GM21381 (cell line): Measurements from ENCODE around the gene RBFOX1.

Source experiments
- ATAC-seq: cut with Tn5 transposase; IDR thresholded peaks from one replicate; pipeline ENCODE4 v1.9.1; 2021; ENCODE audit warnings: mild to moderate bottlenecking, moderate library complexity; ENCODE audit not compliant: unreplicated experiment

The RBFOX1 gene

GRCh38 chr16:7372095-7372494 lies 39.5 kb downstream of the RBFOX1 start:
- ATAC-seq = no peak

DNA sequence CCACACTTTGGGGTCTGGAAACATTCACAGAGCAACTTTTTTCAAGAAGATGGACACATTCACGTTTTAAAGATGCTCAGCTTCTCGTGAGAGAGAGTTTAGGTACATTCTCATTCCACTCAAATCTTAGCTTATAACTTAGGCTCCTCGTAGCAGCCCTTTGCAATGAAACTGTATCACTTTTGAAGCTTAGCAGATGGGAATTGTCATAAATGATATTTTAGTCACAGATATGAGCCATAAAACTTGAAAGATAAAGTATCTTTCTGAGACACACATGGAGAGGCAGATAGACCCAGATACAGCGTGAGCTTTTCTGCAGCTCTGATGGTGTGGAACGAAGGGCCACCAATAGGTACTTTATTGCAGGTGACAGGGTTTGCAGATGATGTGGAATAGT lies 41.1 kb downstream of the RBFOX1 start:
- ATAC-seq = no peak

GRCh38 chr16:7374614-7375174 lies 42.0 kb downstream of the RBFOX1 start:
- ATAC-seq = no peak

GRCh38 chr16:7376227-7376626 lies 43.6 kb downstream of the RBFOX1 start:
- no peak for ATAC-seq

- ATAC-seq = no peak
Measured at GRCh38 chr16:7377231-7377630, 44.6 kb downstream of the RBFOX1 start.

GRCh38 chr16:7378024-7378695 lies 45.5 kb downstream of the RBFOX1 start:
- no peak for ATAC-seq

DNA sequence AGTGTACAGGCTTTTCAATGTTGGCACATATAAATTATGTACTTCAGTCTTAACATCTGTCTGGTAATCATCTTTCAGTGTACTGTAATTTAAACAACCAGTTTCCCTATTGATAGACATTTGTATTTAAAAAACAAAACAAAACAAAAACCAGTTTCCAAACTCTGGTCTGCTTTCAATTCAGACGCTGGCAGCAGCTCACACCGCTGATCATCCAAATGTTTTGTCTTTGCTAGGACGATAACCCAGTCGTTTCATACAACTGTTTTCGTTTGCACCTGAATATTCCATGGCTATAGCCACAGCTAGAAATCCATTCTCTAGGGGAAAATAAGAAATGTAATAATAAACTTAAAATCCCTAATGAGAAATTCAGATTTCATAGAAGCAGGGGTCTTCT lies 47.8 kb downstream of the RBFOX1 start:
- no peak for ATAC-seq

GRCh38 chr16:7380911-7381310 lies 48.3 kb downstream of the RBFOX1 start:
- no peak for ATAC-seq

- no peak for ATAC-seq
Measured at GRCh38 chr16:7381671-7382070, 49.0 kb downstream of the RBFOX1 start.

DNA sequence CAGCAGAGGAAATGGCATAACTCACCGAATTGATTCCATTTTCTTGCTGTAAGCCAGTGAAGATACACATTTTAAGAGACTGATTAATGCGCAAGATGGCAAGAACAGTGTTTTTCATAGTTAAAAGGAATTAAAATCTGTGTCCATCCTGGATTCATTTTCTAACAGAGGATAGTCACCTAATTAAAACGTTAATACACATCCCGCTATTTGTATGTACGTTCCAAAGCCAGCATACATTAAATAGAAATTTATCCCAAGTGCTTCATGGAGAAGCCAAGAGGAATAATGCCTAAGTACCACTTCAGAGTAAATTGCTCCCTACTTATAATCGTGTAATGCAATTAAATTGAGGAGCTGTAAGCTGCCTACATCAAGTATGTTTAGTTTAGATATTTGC lies 49.9 kb downstream of the RBFOX1 start:
- ATAC-seq = no peak

DNA sequence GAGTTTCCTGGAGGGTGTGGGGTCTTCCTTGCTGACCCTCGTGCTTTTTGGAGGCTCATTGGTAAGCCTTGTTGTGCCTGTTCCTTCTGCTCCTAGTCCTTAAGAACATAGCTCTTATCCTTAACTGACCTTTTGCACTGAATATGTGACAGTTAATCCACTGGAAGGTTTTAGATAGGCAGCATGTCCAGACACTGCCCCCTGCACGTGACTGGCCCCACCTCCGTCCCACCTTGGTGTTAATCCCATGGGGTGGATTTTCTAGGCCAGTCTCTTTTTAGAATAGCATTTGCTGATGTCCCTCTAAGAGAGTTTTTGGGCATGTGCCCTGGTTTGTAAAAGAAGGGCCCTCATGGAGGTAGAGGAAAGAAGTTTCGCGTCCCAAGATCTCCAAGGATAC lies 58.3 kb downstream of the RBFOX1 start:
- no peak for ATAC-seq

GRCh38 chr16:7391694-7392093 lies 59.0 kb downstream of the RBFOX1 start:
- ATAC-seq = no peak

- no peak for ATAC-seq
Measured at GRCh38 chr16:7392206-7392605, 59.6 kb downstream of the RBFOX1 start.

- no peak for ATAC-seq
Measured at GRCh38 chr16:7393680-7394079, 61.0 kb downstream of the RBFOX1 start.

DNA sequence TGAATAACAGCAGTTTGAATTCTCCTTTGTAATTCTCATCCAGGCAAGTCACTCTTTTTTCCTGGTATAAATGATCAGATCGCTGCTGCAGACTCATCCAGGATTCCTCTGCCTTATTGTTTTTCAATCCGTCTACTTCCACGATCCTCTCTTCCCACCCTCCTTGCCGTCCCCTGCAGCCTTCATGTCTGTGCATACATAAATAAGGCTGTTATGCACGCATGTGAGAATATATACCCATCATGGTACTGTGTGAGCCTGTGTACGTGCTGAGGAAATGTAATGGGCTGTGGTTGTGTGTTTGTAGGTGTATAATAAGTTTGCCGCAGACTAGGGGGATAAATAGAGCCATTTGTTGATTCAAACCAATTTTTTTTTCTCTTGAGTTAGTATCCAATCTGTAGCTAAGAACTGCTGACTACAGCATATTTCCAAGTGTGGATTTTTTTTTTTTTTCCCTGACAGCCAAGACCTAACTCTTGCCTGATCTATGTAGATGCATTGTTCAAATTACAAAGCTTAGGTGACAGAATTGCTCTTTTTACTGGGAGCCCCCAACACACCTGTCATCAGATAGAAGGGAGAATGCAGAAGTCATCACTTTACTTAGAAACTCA lies 62.2 kb downstream of the RBFOX1 start:
- ATAC-seq = no peak

DNA sequence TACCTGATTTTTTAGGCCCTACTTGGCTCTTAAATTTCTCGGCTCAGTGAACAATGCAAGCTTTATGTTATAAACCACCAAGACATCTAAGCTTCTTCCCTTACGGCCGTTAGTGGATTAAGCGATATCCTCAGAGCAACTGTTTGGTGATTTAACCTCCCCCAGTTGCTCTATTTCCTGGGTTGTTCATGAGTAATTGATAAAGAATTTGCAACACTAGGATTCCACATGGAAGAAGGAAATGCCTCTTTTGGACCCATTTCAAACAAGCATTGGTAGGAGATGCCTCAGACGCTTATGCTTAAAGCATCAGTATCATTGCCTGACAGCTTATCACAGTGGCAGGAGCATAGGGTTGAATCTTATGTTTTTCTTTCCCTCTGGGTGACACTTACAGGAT lies 65.3 kb downstream of the RBFOX1 start:
- ATAC-seq = no peak

DNA sequence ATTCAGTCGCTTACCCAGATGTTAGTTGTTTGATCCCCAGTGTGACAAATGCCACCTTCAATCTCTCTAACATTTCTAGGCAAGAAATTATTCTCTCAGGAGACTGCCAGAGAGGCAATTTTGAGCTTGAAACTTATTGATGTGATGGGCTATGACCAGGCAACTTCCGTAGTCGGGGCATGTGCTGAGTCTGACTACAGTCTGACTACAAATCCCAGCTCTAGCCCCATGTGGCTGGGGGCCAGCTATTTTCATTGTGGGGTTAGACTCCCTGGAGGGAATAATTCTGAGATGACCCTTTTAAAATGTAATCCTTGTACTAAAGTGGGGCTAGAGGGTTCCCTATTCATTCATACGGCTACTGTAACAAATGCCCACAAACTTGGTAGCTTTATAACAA lies 65.9 kb downstream of the RBFOX1 start:
- ATAC-seq = no peak

DNA sequence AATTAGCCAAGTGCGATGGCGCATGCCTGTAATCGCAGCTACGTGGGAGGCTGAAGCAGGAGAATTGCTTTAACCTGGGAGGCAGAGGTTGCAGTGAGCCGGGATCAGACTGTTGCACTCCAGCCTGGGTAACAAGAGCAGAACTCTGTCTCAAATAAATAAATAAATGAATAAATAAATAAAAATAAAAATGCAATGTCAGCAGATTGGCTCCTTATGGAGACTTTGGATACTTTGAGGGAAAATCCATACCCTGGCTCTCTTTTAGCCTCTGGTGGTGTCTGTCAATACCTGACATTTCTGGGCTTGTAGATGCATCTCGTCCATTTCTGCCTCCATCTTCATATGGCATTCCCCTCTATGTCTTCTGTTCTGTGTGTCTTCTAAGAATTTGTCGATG lies 66.7 kb downstream of the RBFOX1 start:
- ATAC-seq = no peak

DNA sequence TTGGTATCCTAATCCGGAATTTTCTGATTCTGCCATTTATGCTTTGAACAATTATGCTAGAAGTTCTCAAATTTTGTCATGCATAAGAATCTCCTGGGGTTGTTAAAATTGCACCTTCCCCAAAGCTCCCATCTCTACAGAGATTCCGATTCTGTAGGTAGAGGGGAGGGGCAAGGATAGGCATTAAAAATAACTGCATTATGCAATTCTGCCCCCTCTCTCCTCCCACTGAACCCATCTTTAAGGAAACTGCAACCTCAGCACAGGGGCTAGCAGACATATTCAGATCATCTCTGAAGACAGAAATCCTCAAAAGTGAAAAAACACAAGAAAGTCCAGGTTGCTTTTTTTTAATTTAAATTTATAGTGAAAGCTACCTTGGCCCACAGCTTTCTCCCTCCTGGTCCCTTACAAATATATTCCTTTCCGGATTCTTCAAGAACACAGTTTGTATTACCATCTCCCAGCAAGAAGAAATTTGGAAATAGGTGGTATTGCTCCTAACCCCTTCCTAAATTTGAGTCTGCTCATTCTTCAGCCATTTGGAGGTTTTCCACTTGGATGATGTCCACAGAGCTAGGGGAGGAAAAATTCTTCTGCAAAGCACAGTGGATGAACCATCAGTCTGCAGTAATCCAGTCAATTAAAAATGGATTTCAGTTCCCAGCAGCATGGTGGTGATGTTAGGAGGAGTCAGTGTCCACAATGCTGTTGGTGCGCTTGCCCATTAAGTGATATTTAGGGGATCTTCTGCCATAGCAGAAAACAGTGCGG lies 67.7 kb downstream of the RBFOX1 start:
- no peak for ATAC-seq

GRCh38 chr16:7404217-7404616 lies 71.6 kb downstream of the RBFOX1 start:
- no peak for ATAC-seq

DNA sequence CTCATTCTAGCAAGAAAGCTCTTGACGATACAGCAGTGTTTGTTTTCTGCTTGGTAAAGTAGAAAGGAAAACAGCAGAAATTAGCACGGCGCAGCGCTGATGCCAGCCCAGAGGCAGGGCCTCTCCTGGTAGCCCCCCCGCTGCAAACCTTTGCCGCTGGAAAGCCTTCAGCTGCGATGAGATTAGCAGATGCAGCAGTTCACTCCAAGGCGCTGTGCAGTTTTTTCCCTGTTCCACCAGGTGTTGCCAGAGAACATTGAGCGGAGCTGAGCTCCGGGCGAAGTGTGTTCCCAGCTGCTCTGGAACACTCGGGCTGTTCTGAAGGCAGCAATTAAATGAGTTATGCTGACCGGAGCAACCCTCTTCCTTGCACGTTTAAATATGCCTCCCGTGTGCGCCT lies 72.5 kb downstream of the RBFOX1 start:
- no peak for ATAC-seq
